SH-SY5Y (cell line): ENCODE results near the gene TTC33.

Experiments used
- GATA2 ChIP-seq: IDR thresholded peaks from 2 replicates; pipeline ENCODE4 v1.6.1; 2011; ENCODE audit warnings: mild to moderate bottlenecking, low read depth, low read length
- GATA3 ChIP-seq: IDR thresholded peaks from 2 replicates; pipeline ENCODE4 v1.6.1; 2011; ENCODE audit warnings: low read depth, mild to moderate bottlenecking, low read length, moderate library complexity

The TTC33 gene

GRCh38 chr5:40622463-40623252 lies 133.1 kb downstream of the TTC33 start:
- TF ChIP-seq GATA2 (no peak), GATA3 (no peak)

GRCh38 chr5:40619421-40619820 lies 136.3 kb downstream of the TTC33 start:
- TF ChIP-seq GATA2 = no peak
- no peak for TF ChIP-seq GATA3

GRCh38 chr5:40618926-40619325 lies 136.8 kb downstream of the TTC33 start:
- TF ChIP-seq GATA3 = no peak
- TF ChIP-seq GATA2 = no peak

- no peak for TF ChIP-seq GATA3
- TF ChIP-seq GATA2 = no peak
Measured at GRCh38 chr5:40616781-40617180, 139.0 kb downstream of the TTC33 start.

GRCh38 chr5:40615586-40616170 lies 140.1 kb downstream of the TTC33 start:
- TF ChIP-seq GATA2 = no peak
- TF ChIP-seq GATA3 = no peak

GRCh38 chr5:40614923-40615585 lies 140.7 kb downstream of the TTC33 start:
- TF ChIP-seq GATA3 (no peak), GATA2 (no peak)

GRCh38 chr5:40614466-40614865 lies 141.3 kb downstream of the TTC33 start:
- TF ChIP-seq GATA3 (no peak), GATA2 (no peak)

- TF ChIP-seq GATA3 (no peak), GATA2 (no peak)
Measured at GRCh38 chr5:40607202-40607601, 148.6 kb downstream of the TTC33 start.

- TF ChIP-seq GATA2 = no peak
- TF ChIP-seq GATA3 = no peak
Measured at GRCh38 chr5:40606077-40606765, 149.5 kb downstream of the TTC33 start.

GRCh38 chr5:40605295-40605958 lies 150.3 kb downstream of the TTC33 start:
- TF ChIP-seq GATA3 = no peak
- no peak for TF ChIP-seq GATA2

- no peak for TF ChIP-seq GATA2
- no peak for TF ChIP-seq GATA3
Measured at GRCh38 chr5:40603378-40603777, 152.4 kb downstream of the TTC33 start.

GRCh38 chr5:40601198-40601868 lies 154.4 kb downstream of the TTC33 start:
- TF ChIP-seq GATA2 (no peak), GATA3 (no peak)

GRCh38 chr5:40600383-40600782 lies 155.4 kb downstream of the TTC33 start:
- TF ChIP-seq GATA2 (no peak), GATA3 (no peak)
